ENCODE results near the gene PHF21A.
"Not testable (repeated sequence)": the region's sequence is repeated elsewhere in the genome, so short reads cannot be mapped to it uniquely, and the experiment has no call there.

The PHF21A gene

GRCh38 chr11:45982656-45983470, 138.4 kb downstream of the PHF21A start:
- peak; percentile 76 for DNase-seq (ENCODE audit: low spot score)

- DNase-seq (ENCODE audit: low spot score), result not testable (repeated sequence)
Observed at GRCh38 chr11:45981826-45982225, 139.4 kb downstream of the PHF21A start.

- no peak for DNase-seq (ENCODE audit: low spot score)
Observed at GRCh38 chr11:45974806-45975205, 146.4 kb downstream of the PHF21A start.

GRCh38 chr11:45973601-45974000, 147.7 kb downstream of the PHF21A start:
- DNase-seq (ENCODE audit: low spot score), result peak; percentile 53

- DNase-seq (ENCODE audit: low spot score), result no peak
Observed at GRCh38 chr11:45968901-45969300, 152.4 kb downstream of the PHF21A start.

- DNase-seq (ENCODE audit: low spot score), result no peak
Observed at GRCh38 chr11:45967506-45967905, 153.7 kb downstream of the PHF21A start.

GRCh38 chr11:45964911-45965389, 156.3 kb downstream of the PHF21A start:
- DNase-seq (ENCODE audit: low spot score), result peak; percentile 93

- no peak for DNase-seq (ENCODE audit: low spot score)
Observed at GRCh38 chr11:45961751-45962240, 159.5 kb downstream of the PHF21A start.

GRCh38 chr11:45960387-45961095, 160.7 kb downstream of the PHF21A start:
- DNase-seq (ENCODE audit: low spot score), result no peak

- DNase-seq (ENCODE audit: low spot score), result no peak
Observed at GRCh38 chr11:45959851-45960250, 161.4 kb downstream of the PHF21A start.

- DNase-seq (ENCODE audit: low spot score), result peak; percentile 47
Observed at GRCh38 chr11:45949992-45950407, 171.3 kb downstream of the PHF21A start.

GRCh38 chr11:45948356-45948755, 172.9 kb downstream of the PHF21A start:
- peak; percentile 74 for DNase-seq (ENCODE audit: low spot score)

GRCh38 chr11:45947885-45948284, 173.4 kb downstream of the PHF21A start:
- DNase-seq (ENCODE audit: low spot score), result no peak

- no peak for DNase-seq (ENCODE audit: low spot score)
Observed at GRCh38 chr11:45945397-45945999, 175.8 kb downstream of the PHF21A start.

GRCh38 chr11:45942381-45942780, 178.9 kb downstream of the PHF21A start:
- DNase-seq (ENCODE audit: low spot score), result no peak

- DNase-seq (ENCODE audit: low spot score), result no peak
Observed at GRCh38 chr11:45941285-45941684, 180.0 kb downstream of the PHF21A start.

- DNase-seq (ENCODE audit: low spot score), result no peak
Observed at GRCh38 chr11:45939836-45940235, 181.4 kb downstream of the PHF21A start.

GRCh38 chr11:45937916-45938315, 183.3 kb downstream of the PHF21A start:
- DNase-seq (ENCODE audit: low spot score), result no peak

GRCh38 chr11:45936511-45937054, 184.7 kb downstream of the PHF21A start:
- DNase-seq (ENCODE audit: low spot score), result no peak

- DNase-seq (ENCODE audit: low spot score), result no peak
Observed at GRCh38 chr11:45935349-45936064, 185.7 kb downstream of the PHF21A start.

- DNase-seq (ENCODE audit: low spot score), result no peak
Observed at GRCh38 chr11:45934580-45935318, 186.5 kb downstream of the PHF21A start.

Data from Ammon's horn (tissue), 1 donor.